Lower leg skin (tissue), 3 donors: ENCODE measurements around the gene SCUBE1.

Experiments used
- CTCF ChIP-seq, 3 donors: fragments of 450-650 bp; IDR thresholded peaks; one replicate each; pipeline ENCODE4 v1.5.1; 2016; ENCODE audit warnings: antibody characterized with exemption in 3 of 3, mild to moderate bottlenecking in 3 of 3, moderate library complexity in 2 of 3
- POLR2A ChIP-seq, 2 donors: fragments of 450-650 bp; IDR thresholded peaks; one replicate each; pipeline ENCODE4 v1.6.1; 2016 to 2017; ENCODE audit warnings: antibody characterized with exemption in 2 of 2, mild to moderate bottlenecking in 1 of 2, moderate library complexity in 1 of 2

- TF ChIP-seq CTCF (IDR thresholded peaks at IDR 0.05) (no peak), POLR2A (IDR thresholded peaks at IDR 0.05) (no peak)
Observed at GRCh38 chr22:43343670-43344519, 723 bp upstream of the SCUBE1 start.
